Fibroblast of lung (primary cell): Measurements from ENCODE around the gene TFPI2.

ENCODE experiments used
- EZH2 ChIP-seq: IDR thresholded peaks from 2 replicates; pipeline ENCODE4 v1.5.1; 2012; ENCODE audit warnings: low read length, control low read depth, mild to moderate bottlenecking; ENCODE audit errors: missing control alignments
- TF ChIP-seq, protein P1 (sequence below), 2 donors: IDR thresholded peaks in 1 of 2; conservative IDR thresholded peaks in 1 of 2; 1 replicate in 1 of 2; 2 replicates in 1 of 2; pipeline ENCODE4 v1.5.1; 2011 to 2012; ENCODE audit warnings: low read length in 2 of 2, control low read depth in 1 of 2, inconsistent platforms in 1 of 2, low read depth in 1 of 2, mild to moderate bottlenecking in 1 of 2

- TF ChIP-seq, protein P1, sequence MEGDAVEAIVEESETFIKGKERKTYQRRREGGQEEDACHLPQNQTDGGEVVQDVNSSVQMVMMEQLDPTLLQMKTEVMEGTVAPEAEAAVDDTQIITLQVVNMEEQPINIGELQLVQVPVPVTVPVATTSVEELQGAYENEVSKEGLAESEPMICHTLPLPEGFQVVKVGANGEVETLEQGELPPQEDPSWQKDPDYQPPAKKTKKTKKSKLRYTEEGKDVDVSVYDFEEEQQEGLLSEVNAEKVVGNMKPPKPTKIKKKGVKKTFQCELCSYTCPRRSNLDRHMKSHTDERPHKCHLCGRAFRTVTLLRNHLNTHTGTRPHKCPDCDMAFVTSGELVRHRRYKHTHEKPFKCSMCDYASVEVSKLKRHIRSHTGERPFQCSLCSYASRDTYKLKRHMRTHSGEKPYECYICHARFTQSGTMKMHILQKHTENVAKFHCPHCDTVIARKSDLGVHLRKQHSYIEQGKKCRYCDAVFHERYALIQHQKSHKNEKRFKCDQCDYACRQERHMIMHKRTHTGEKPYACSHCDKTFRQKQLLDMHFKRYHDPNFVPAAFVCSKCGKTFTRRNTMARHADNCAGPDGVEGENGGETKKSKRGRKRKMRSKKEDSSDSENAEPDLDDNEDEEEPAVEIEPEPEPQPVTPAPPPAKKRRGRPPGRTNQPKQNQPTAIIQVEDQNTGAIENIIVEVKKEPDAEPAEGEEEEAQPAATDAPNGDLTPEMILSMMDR (conservative IDR thresholded peaks at IDR 0.05 in 1 of 2, IDR thresholded peaks at IDR 0.05 in 1 of 2; ENCODE audit: low read depth in 1 of 2, low read length in 2 of 2): no peak
- no peak for TF ChIP-seq EZH2
Observed at GRCh38 chr7:93854480-93854879, 36.1 kb downstream of the TFPI2 start.
